Cardiac muscle cell (in vitro differentiated cells and primary cell): ENCODE measurements around the gene GMCL2. TPM values are rescaled to one million over a fixed set of nuclear protein-coding genes. Genes with fewer than 3 reads are reported as not detected.

Experiments
- DNase-seq, 2 donors: peaks; one replicate each; pipeline versions ENCODE4 v3.0.0 to v3.0.0-alpha.2; 2010 to 2017; ENCODE audit warnings: low read depth in 1 of 2, low spot score in 1 of 2
- H3K27ac ChIP-seq: fragments of 200-600 bp; sonication (generic); 2 replicates; pipeline ENCODE4 v1.5.1; 2016
- H3K27me3 ChIP-seq: fragments of 200-600 bp; sonication (generic); 2 replicates; pipeline ENCODE4 v1.6.0; 2016; ENCODE audit warnings: control low read depth
- H3K36me3 ChIP-seq: fragments of 200-600 bp; sonication (generic); 2 replicates; pipeline ENCODE4 v1.5.1; 2016; ENCODE audit warnings: control low read depth
- H3K4me1 ChIP-seq: fragments of 200-600 bp; sonication (generic); 2 replicates; pipeline ENCODE4 v1.8.1; 2017; ENCODE audit warnings: low read depth, mild to moderate bottlenecking, mixed run types
- H3K4me3 ChIP-seq: fragments of 200-600 bp; sonication (generic); 2 replicates; pipeline ENCODE4 v1.5.1; 2016; ENCODE audit warnings: mild to moderate bottlenecking
- H3K9me3 ChIP-seq: fragments of 200-600 bp; sonication (generic); 2 replicates; pipeline ENCODE4 v1.5.1; 2017; ENCODE audit warnings: low read depth, mild to moderate bottlenecking, control low read depth
- polyA plus RNA-seq: library from polyadenylated mRNA; unstranded; fragments of >200 nt; fragmentation: Nextera tagmentation; extraction: Ambion mirVana; gene quantifications from 2 replicates; pipeline ENCODE4 v1.2.1, GENCODE V29; 2016
- total RNA-seq: library from RNA; depleted of rRNA; stranded (reverse); fragments of >200 nt; gene quantifications from 2 replicates; pipeline ENCODE4 v1.2.3, GENCODE V29; 2016
- TF ChIP-seq, protein P1 (sequence below): IDR thresholded peaks from 2 replicates; pipeline ENCODE4 v1.5.1; 2012; ENCODE audit warnings: low read depth, mild to moderate bottlenecking, low read length

GMCL2 gene
- total and polyA plus RNA-seq, 2 experiments from 2014 or later: not detected

DNA sequence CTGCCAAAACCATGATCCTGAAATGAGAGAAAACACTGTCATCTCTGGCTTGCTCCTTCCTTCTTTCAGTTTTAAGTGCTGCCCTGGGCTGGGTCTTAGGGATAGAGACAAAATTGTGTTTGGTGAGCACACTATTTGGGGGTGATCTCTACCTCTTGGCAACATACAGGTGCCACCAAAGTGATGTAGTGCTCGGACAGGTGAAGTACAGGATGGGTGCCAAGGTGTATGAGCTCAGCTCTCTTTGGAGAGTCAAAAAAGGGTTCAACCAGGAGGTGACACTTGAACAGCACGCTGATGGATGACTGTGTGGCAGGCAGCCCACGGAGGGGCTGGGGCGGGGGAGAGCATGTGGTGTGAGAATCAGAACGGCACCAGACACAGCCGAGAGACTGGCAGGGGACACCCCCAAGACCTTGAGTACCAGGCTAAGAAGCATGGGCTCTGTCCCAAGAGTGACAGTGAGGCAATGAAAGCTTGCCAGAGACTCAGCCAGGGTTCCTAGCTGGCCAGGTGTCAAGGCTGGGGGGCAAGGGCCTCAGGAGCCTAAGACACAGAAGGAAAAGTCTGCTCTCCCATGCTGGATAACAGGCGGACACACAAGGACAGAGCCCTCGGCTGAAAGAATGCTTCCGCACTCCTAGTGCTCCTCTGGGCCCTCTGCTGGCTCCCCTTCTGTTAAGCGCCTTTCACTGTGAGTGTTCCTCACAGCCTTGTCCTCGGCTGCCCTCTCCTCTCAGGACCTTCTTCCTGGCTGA, 36.0 kb downstream of the GMCL2 start:
- Histone ChIP-seq H3K27ac (no peak overlapping the region), H3K36me3 (peaks cover 37% of the 10 kb centered on the region), H3K4me3 (no peak overlapping the region), H3K9me3 (no peaks in the 10 kb centered on the region), H3K4me1 (no peaks in the 10 kb centered on the region), H3K27me3 (no peaks in the 10 kb centered on the region)
- TF ChIP-seq, protein P1, sequence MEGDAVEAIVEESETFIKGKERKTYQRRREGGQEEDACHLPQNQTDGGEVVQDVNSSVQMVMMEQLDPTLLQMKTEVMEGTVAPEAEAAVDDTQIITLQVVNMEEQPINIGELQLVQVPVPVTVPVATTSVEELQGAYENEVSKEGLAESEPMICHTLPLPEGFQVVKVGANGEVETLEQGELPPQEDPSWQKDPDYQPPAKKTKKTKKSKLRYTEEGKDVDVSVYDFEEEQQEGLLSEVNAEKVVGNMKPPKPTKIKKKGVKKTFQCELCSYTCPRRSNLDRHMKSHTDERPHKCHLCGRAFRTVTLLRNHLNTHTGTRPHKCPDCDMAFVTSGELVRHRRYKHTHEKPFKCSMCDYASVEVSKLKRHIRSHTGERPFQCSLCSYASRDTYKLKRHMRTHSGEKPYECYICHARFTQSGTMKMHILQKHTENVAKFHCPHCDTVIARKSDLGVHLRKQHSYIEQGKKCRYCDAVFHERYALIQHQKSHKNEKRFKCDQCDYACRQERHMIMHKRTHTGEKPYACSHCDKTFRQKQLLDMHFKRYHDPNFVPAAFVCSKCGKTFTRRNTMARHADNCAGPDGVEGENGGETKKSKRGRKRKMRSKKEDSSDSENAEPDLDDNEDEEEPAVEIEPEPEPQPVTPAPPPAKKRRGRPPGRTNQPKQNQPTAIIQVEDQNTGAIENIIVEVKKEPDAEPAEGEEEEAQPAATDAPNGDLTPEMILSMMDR: no peak
- no peak for DNase-seq

DNA sequence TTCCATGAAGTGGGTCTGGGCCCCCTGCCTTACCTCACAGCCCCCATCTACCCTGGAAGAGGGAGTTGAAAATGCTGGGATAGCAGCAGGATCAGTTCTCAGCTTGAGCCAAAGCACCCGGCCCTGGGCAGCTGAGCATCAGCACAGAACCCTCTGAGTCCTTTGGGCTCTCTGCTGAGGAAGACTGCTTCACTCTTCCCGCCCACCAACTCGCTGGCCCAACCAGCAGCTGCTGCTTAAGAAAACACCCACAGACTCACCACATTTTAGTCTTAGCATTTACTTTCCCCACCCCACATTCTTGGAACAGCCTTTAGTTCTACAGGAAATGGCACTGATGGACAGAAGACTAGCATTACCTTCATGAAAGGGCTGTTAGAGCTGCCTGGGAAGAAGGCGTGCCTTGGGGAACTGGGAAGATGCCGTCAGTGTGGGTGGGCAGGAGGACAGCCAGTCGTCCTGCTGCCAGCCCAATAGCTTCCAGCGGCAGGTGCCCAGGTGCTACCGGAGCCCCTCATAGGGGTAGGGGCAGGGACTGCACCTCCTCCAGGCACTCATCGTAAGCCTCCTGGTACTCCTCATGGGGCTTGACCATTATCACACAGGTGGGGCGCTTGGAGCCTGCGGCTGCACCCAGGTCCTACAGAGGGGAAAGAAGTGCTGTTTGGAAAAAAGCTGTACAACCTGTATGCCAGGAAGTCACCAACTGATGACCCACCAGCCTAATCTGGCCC, 37.8 kb downstream of the GMCL2 start:
- TF ChIP-seq, protein P1: no peak
- H3K36me3 ChIP-seq: peaks cover 41% of the 10 kb centered on the region
- no peaks in the 10 kb centered on the region for H3K4me1 ChIP-seq
- H3K27ac ChIP-seq: no peak overlapping the region
- no peaks in the 10 kb centered on the region for H3K27me3 ChIP-seq
- no peak for DNase-seq
- no peaks in the 10 kb centered on the region for H3K9me3 ChIP-seq
- no peak overlapping the region for H3K4me3 ChIP-seq

DNA sequence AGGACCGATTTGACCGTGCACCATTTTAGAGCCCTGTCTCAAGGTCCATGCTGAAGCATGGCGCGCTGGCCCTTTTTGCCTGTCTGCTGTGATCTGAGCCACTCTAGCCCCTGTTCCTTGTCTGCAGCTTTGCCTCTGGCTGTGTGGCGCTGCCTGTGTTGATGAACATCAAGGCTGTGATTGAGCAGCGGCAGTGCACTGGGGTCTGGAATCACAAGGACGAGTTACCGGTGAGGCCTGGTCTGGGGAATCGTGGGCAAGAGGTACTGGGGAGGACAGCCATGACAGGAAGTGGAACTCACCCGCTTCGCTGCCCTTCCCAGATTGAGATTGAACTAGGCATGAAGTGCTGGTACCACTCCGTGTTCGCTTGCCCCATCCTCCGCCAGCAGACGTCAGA, 39.8 kb downstream of the GMCL2 start:
- TF ChIP-seq, protein P1: no peak

DNA sequence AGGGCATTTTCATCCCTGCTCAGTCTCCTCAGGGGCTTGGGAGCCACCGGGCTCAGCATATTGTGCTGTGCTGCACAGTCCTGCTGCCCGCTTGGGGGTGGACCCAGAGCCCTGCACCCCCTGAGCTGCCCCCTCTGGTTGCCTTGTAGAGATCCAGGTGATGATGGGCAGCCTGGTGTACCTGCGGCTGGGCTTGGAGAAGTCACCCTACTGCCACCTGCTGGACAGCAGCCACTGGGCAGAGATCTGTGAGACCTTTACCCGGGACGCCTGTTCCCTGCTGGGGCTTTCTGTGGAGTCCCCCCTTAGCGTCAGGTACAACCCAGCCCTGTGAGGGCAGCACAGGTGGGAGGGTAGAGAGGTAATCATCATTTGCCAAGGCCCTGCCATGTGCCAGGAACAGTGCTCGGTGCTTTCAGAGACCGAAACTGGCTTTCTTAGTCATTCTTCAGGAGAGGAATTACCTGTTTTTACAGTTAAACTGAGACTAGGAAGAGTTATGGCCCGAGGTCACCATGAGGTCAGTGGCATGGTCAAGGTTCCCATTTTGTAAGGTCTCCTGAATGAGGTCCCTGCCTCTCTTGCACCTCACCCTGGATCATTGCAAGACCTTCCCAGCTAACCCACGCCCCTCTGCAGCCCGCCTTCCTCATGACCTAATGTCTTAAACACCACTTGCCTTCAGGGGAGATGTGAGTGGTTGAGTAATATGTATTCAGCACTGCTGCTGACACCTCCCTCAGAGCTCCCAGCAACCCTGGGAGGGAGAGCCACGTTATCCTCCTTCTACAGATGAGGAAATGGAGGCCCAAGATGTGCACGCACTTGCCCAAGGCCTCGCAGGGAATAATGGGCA, 41.0 kb downstream of the GMCL2 start:
- Histone ChIP-seq H3K4me3 (no peak overlapping the region), H3K36me3 (peaks cover 48% of the 10 kb centered on the region), H3K27ac (no peak overlapping the region), H3K4me1 (no peaks in the 10 kb centered on the region), H3K9me3 (no peaks in the 10 kb centered on the region), H3K27me3 (no peaks in the 10 kb centered on the region)
- TF ChIP-seq, protein P1: peak; percentile 71
- peak; percentile 49 to 73 for DNase-seq

More for the DNA sequence above, 39.8 kb downstream of the GMCL2 start:
- H3K36me3 ChIP-seq: peaks cover 47% of the 10 kb centered on the region
- no peak for DNase-seq
- H3K27me3 ChIP-seq: no peaks in the 10 kb centered on the region
- no peak overlapping the region for H3K27ac ChIP-seq
- H3K9me3 ChIP-seq: no peaks in the 10 kb centered on the region
- H3K4me1 ChIP-seq: no peaks in the 10 kb centered on the region
- H3K4me3 ChIP-seq: no peak overlapping the region

DNA sequence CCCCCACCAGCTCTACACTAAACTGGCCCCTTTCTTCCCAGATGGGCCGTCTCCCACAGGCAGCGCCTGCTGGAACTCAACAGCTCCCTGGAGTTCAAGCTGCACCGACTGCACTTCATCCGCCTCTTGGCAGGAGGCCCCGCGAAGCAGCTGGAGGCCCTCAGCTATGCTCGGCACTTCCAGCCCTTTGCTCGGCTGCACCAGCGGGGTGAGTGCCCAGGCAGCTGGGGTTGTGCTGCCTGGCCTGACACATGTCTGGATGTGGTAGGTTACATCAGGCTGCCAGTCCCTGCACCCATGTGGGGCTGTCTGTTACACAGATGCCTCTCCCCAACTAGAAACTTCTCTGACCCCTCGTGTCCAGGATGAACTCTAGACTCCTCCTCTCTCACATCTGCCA, 43.3 kb downstream of the GMCL2 start:
- DNase-seq: peak in 1 of 2 donors; percentile 76
- Histone ChIP-seq H3K4me3 (no peak overlapping the region), H3K27ac (no peak overlapping the region), H3K36me3 (peaks cover 37% of the 10 kb centered on the region), H3K9me3 (no peaks in the 10 kb centered on the region), H3K27me3 (no peaks in the 10 kb centered on the region), H3K4me1 (no peaks in the 10 kb centered on the region)
- TF ChIP-seq, protein P1: no peak
